Cerebellar nuclear complex (tissue), 1 donor: ENCODE data around the gene DGCR6L.
"Not testable (repeated sequence)": the region's sequence is repeated elsewhere in the genome, so short reads cannot be mapped to it uniquely, and the experiment has no call there.

ENCODE experiments used
- DNase-seq, 2 experiments: peaks; one replicate each; lab custom pipeline; 2025; lab: John Stamatoyannopoulos, UW

The DGCR6L gene

GRCh38 chr22:20308806-20309650 lies 10.8 kb downstream of the DGCR6L start:
- DNase-seq, result not testable (repeated sequence)

GRCh38 chr22:20307448-20308447 lies 12.1 kb downstream of the DGCR6L start:
- not testable (repeated sequence) for DNase-seq

GRCh38 chr22:20306646-20307447 lies 13.0 kb downstream of the DGCR6L start:
- not testable (repeated sequence) for DNase-seq

GRCh38 chr22:20305894-20306645 lies 13.8 kb downstream of the DGCR6L start:
- DNase-seq, result no peak

GRCh38 chr22:20305230-20305893 lies 14.5 kb downstream of the DGCR6L start:
- DNase-seq, result not testable (repeated sequence)

- no peak for DNase-seq
These were observed 15.2 kb downstream of the DGCR6L start for GRCh38 chr22:20304646-20305045.

GRCh38 chr22:20303229-20303534 lies 16.7 kb downstream of the DGCR6L start:
- DNase-seq, result not testable (repeated sequence)

GRCh38 chr22:20302438-20303228 lies 17.2 kb downstream of the DGCR6L start:
- DNase-seq, result no peak

GRCh38 chr22:20299746-20300136 lies 20.1 kb downstream of the DGCR6L start:
- DNase-seq, result no peak

GRCh38 chr22:20298803-20299745 lies 20.8 kb downstream of the DGCR6L start:
- DNase-seq, result no peak

- no peak for DNase-seq
These were observed 21.6 kb downstream of the DGCR6L start for GRCh38 chr22:20298110-20298802.

GRCh38 chr22:20297414-20298109 lies 22.3 kb downstream of the DGCR6L start:
- DNase-seq, result no peak

- no peak for DNase-seq
These were observed 23.3 kb downstream of the DGCR6L start for GRCh38 chr22:20296598-20296997.

GRCh38 chr22:20295262-20296064 lies 24.4 kb downstream of the DGCR6L start:
- DNase-seq, result no peak

GRCh38 chr22:20292673-20293232 lies 27.1 kb downstream of the DGCR6L start:
- DNase-seq, result no peak

- no peak for DNase-seq
These were observed 27.8 kb downstream of the DGCR6L start for GRCh38 chr22:20292108-20292507.
